GM19023 (cell line): ENCODE results near the gene PTGES3L.
"Not testable (repeated sequence)": the region's sequence is repeated elsewhere in the genome, so short reads cannot be mapped to it uniquely, and the experiment has no call there.

Experiments
- ATAC-seq: cut with Tn5 transposase; IDR thresholded peaks from one replicate; pipeline ENCODE4 v1.9.1; 2021; ENCODE audit warnings: mild to moderate bottlenecking, moderate library complexity; ENCODE audit not compliant: unreplicated experiment

PTGES3L gene

DNA sequence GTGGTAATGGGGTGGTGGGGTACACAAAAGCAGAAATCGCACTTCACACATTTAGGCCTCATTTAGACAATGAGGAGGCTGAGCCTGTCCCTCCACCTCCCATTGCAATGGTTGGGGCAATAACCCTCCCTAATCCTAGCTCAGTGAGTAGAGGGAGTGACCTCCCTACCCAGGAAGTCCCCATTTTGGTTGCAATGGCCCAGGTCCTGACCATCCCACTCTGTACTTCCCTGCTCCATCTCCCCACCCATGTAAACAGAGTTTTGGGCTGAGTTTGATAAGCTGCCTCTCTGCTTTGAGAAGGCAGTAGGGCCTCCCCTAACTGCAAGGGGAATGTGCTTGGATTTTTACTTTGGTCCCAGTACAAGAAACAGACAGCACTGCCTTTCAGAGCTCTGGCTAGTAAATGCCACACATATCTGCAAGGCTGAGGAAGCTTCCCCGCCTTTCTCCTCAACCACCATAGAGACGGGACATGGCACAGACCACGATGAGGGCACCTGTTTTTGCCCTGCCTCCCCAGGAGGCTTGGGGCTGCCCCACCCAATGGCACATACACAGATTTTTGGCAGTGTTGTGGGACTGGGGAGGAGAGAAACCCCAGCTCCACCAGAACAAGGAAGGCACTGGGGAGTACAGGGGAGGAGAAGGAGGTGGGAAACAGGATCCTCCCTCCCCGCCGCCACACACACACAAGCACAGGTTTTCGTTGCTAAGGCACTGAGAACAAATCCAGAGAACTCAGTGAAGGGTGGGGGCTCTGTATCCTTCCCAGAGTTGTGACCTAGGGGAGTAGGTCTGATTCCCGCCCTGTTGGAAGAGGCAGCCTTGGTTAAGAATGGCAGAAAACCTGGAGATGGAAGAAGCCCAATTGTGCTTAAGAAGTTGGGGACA, 35.0 kb upstream of the PTGES3L start:
- ATAC-seq: no peak

DNA sequence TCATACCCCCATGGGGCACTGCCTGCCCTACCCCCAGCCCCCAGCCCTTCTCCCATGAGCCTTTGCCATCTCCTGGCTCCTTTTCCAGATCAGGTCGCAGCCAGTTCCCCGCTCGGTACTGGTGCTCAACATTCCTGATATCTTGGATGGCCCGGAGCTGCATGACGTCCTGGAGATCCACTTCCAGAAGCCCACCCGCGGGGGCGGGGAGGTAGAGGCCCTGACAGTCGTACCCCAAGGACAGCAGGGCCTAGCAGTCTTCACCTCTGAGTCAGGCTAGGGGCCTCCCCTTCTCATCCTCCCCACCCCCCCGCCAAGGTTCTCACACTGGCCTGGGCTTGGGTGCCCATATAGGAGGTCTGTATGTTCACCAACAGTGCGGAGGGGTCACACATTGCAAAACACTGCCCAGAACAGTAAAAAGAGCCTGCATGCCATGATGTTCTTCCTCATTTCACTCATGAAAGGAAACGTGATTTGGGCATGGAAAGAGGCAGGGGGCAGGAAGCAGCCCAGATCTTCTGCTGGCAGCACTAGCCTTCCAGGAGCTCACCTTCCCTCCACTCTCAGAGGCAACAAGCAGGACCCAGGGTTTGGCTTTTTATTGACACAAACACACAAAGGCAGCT, 34.3 kb upstream of the PTGES3L start:
- ATAC-seq: no peak

DNA sequence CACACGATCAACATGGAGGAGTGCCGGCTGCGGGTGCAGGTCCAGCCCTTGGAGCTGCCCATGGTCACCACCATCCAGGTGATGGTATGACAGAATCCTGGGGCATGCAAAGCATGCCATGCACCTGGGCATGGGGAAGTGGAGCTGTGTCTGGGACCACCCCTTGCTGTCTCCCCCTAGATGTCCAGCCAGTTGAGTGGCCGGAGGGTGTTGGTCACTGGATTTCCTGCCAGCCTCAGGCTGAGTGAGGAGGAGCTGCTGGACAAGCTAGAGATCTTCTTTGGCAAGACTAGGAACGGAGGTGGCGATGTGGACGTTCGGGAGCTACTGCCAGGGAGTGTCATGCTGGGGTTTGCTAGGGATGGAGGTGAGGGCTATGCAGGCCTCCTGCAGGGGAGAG, 33.4 kb upstream of the PTGES3L start:
- no peak for ATAC-seq

DNA sequence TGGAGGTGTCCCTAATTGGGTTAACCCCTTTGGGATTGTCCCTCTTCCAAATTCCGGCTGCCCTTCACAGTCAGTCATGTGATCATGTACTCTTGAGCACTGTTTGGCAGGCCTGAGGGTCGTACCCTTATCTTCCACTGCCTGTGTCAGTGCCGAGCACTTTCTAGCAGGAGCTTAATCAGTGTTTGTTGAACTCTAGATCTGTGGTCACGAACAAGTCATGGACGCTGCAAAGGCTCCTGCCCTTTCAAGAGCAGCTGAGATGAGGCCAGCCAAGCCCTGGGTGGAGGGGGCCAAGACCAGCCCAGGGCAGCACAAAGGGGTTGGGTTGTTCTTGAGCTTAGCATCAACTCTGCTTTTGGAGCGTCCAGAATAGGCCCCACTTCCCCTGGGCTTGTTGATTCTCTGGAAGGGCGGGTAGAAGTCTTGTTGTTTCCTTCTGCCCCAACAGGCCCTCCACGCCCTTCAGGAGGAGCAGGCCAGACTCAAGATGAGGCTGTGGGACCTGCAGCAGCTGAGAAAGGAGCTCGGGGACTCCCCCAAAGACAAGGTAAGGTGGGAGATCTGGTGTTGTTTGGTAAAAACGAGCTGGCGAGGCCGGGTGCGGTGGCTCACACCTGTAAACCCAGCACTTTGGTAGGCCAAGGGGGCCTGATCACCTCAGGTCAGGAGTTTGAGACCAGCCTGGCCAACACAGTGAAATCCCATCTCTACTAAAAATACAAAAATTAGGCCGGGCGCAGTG, 32.0 kb upstream of the PTGES3L start:
- no peak for ATAC-seq

- ATAC-seq: no peak
Measured at GRCh38 chr17:43010667-43011308, 30.9 kb upstream of the PTGES3L start.

GRCh38 chr17:43006639-43007551, 27.0 kb upstream of the PTGES3L start, which contains the start of gene IFI35:
Gene IFI35 (plus strand): TSS chr17:43006784. CDS start chr17:43006948, 164 bp downstream.
- ATAC-seq: peak; percentile 90

- no peak for ATAC-seq
Measured at GRCh38 chr17:43003542-43004172, 23.8 kb upstream of the PTGES3L start.

DNA sequence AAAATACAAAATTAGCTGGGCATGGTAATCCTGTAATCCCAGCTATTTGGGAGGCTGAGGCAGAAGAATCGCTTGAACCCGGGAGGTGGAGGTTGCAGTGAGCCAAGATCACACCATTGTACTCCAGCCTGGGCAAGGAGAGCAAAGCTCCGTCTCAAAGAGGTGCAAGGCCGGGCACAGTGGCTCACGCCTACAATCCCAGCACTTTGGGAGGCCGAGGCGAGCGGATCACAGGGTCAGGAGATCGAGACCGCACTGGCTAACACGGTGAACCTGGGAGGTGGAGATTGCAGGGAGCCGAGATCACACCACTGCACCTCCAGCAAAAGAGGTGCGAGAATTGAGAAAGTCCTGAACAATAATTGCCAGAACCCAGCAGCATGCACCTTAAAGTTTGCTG, 21.0 kb upstream of the PTGES3L start:
- ATAC-seq: not testable (repeated sequence)

- ATAC-seq: no peak
Measured at GRCh38 chr17:42999003-42999525, 19.2 kb upstream of the PTGES3L start.

DNA sequence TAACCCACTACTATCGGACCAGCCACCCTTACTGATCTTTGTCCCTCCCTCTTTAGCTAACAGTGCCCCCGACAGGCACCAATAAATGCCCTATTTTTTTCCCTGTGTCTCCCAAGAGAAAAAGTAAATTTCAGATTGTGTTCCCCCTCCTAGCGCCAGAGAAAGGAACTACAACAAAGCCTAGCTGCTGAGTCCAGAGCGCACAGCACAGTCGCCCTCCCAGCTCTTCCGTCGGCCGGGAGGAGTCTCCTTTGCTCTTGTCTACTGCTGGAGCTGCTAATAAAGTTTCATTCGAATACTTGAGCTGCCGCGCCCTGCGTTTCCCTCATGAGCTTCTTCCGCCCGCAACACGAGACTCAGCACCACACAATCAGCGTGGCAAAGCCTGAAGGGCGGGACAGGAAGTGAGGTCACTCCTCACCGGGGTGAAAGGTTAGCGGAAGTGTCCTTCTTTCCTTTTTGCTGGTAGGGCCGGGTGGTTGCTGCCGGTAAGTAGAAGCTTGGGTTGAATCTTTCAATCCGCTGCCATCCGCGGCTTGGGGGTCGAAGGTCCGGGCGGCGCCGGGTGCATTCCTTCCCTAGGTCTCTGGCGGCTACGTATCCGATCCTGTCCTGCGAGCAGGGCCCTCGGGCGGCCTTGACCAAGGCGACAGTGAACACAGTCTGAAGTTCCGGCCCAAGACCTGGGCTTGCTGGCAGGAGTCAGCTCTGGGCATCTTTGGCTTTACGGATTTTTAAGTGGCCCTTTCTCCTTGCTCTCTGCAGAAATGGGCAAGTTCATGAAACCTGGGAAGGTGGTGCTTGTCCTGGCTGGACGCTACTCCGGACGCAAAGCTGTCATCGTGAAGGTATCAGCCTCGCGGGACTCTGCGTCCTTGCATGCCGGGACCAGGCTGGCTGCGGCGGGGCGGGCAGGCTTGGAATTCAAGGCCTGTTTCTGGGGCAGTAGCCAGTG, 18.4 kb upstream of the PTGES3L start, which contains the start of gene RPL27:
RPL27 (plus strand) TSS at position 436 of the 955 bp plus-strand sequence; CDS start at position 768, 332 bp downstream.
- peak; percentile 92 for ATAC-seq

DNA sequence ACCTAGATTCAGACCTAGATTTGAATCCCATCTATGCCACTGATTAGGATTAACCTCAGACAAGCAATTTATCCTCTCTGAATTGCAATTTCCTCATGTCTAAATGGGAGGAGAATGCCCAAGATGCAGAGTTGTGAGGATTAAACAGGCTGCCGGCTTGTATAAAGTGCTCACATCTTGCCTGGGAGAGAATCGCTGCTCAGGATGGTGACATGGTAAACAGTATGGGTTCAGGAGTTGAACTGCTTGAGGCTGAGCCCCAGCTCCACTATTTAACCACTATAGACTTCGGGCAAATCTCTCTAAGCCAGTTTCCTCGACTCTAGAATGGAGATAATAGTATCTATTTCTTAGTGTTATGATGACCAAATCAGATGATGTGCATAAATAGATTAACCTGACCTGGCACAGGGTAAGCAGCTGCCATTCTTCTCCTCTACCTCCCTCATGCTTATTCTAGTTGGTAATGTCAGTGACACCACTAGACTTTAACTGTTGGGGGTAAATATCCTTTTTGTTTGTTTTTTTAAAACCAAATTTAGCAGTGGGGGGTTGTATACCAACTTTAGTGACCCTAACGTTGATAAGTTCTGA, 17.6 kb upstream of the PTGES3L start:
- ATAC-seq: no peak

DNA sequence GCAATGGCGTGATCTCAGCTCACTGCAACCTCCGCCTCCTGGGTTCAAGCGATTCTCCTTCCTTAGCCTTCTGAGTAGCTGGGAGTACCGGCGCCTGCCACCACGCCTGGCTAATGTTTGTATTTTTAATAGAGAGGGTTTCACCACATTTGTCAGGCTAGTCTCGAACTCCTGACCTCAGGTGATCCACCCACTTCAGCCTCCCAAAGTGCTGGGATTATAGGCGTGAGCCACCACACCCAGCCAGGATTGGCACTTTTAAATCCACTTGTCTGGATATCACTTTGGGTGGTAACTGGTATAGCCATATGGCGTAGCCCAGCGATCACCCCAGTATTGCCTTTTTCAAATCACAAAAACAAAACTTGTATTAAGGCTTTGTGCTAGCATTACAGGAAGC, 14.0 kb upstream of the PTGES3L start:
- ATAC-seq: not testable (repeated sequence)

GRCh38 chr17:42992872-42993271, 13.0 kb upstream of the PTGES3L start:
- ATAC-seq: no peak

- no peak for ATAC-seq
Measured at GRCh38 chr17:42991471-42991870, 11.6 kb upstream of the PTGES3L start.

DNA sequence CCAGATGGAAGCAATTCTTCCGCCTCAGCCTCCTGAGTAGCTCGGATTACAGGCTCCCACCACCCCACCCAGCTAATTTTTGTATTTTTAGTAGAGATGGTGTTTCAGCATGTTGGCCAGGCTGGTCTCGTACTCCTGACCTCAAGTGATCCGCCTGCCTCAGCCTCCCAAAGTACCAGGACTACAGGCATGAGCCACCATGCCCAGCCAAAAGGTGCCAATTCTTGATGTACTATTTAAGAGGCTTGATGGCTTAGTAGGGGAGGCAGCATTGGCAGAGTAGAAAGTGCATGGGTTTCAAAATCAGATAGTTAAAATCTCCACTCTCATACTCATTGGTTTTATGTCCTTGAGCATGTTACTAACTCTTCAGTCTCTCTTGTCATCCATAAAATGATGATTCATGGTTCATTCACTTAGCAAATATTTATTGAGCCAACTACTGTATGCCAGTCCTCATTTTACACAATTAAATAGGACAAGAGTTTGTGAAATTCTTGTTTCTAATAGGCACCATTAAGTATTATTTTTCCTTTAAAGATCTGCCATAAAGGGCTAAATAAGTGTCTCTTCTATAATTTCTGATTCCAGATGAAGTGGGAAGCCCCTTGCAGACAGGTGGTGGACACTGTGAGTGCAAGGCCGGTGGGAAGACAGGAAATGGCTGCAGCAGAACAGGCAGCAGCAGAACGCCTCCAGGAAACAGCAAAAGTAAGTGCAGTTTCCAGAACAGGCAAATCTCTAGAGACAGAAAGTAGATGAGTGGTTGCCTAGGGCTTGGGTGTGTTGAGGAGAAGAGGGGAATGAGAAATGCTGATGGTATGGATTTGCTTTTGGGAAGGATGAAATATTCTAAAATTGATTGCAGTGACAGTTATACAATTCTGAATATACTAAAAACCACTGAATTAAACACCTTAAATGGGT, 10.1 kb upstream of the PTGES3L start:
- ATAC-seq: no peak

DNA sequence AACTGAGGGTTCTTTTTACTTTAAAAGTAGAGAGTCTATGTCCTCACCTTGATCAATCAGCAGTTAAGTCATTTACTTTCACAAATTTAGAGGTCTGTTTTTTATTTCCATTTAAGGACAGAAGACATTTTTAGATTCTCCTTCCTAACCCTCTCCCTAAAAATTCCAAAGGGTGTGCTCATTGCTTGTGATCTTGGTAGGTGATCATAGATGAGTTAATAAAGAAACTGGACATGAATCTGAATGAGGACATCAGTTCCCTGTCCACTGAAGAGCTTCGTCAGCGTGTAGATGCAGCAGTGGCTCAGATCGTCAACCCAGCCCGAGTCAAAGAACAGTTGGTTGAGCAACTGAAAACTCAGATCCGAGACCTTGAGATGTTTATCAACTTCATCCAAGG, 9.3 kb upstream of the PTGES3L start:
- no peak for ATAC-seq

GRCh38 chr17:42985225-42985624, 5.3 kb upstream of the PTGES3L start:
- ATAC-seq: no peak
